Hair follicular keratinocyte (primary cell): ENCODE results near the gene PSMA4. TPM values are rescaled to one million over a fixed set of nuclear protein-coding genes. Genes with fewer than 3 reads are reported as not detected.

Source experiments
- total RNA-seq: library from RNA; depleted of rRNA; stranded (reverse); fragments of >200 nt; gene quantifications from 2 replicates; pipeline ENCODE4 v1.2.3, GENCODE V29; 2015

PSMA4 gene
- total RNA-seq: 199 and 338 TPM in 2 replicates

DNA sequence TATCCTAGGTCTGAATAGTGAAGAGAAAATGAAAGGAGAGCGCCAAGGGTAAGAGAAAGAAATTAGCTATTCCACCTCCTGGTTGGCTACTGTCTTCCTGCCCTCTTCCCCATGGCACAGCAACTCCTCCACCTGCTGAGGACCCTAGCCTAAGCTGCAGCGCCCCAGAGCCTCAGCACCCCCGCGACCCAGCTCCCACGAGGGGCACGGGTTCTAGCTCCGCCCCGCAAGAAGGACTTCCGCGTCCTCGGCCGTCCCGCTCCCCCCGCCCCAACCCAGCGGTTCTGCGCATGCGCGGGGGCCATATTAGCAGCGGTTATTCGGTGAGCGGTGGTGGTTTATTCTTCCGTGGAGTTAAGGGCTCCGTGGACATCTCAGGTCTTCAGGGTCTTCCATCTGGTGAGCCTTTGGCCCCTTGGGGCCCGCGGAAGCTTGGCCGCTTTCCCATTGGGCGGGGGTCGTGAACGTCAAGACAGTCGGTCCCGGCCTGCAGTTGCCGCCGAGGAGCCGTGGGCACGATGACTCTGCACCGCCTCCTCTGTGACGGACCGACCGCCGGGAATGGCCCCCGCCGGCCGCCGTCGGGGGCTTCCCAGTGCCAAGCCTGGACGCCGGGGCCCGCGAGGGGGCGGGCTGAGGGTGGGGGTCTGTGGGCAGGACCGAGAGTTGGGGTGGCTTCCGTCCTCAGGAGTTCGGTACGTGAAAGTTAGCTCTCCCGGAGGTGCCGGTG, at the start of gene PSMA4:
TSS of gene PSMA4 (plus strand) at position 304 of the 730 bp plus-strand sequence. CDS start 1,484 bp downstream, outside the sequence.

GRCh38 chr15:78506971-78507830, 33.0 kb upstream of the PSMA4 start, which contains the start of gene HYKK:
TSS of gene HYKK (plus strand) at chr15:78507577. CDS start at chr15:78513089, 5,512 bp downstream.

GRCh38 chr15:78565097-78565950, 25.1 kb downstream of the PSMA4 start, which contains the start of gene CHRNA5:
TSS of gene CHRNA5 (plus strand) at chr15:78565520. CDS start at chr15:78565720, 200 bp downstream.

Other genes with a start within 250 kb of the PSMA4 start
- 58.9 and 83.6 TPM in 2 replicates for gene SKIC8, start 240.8 kb upstream of the PSMA4 start, total RNA-seq
- gene CRABP1, start 200.1 kb upstream of the PSMA4 start, total RNA-seq: not detected in 2 replicates
- 7.6 and 8.2 TPM in 2 replicates for gene IREB2, start 102.2 kb upstream of the PSMA4 start, total RNA-seq
- 3.8 and 4.1 TPM in 2 replicates for gene HYKK, start 32.9 kb upstream of the PSMA4 start, total RNA-seq
- 1.4 and 3.8 TPM in 2 replicates for gene CHRNA5, start 25.1 kb downstream of the PSMA4 start, total RNA-seq
- gene CHRNA3, start 80.6 kb downstream of the PSMA4 start, total RNA-seq: not detected in 2 replicates
- not detected in 2 replicates for gene CHRNB4, start 100.8 kb downstream of the PSMA4 start, total RNA-seq